ENCODE measurements around the gene ANKRD44.

DNA sequence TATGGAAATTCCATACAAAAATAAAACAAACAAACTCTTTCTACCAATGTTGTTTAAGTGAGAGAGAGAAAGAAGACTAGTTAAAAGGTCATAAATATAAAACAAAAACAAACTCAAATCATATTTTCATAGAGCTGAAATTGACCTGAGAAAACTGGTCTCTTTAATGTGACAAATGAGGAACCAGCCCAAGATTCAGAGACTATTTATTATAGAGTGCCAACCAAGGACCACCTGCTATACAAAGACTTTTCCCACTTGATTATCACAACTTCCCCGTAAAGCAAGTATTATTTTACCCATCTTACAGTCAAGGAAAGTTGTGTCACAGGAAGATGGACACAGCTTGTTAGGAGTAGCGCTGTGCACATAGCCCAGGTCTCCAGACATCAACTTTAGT, 13.3 kb downstream of the ANKRD44 start:
- TF ChIP-seq, protein P1, sequence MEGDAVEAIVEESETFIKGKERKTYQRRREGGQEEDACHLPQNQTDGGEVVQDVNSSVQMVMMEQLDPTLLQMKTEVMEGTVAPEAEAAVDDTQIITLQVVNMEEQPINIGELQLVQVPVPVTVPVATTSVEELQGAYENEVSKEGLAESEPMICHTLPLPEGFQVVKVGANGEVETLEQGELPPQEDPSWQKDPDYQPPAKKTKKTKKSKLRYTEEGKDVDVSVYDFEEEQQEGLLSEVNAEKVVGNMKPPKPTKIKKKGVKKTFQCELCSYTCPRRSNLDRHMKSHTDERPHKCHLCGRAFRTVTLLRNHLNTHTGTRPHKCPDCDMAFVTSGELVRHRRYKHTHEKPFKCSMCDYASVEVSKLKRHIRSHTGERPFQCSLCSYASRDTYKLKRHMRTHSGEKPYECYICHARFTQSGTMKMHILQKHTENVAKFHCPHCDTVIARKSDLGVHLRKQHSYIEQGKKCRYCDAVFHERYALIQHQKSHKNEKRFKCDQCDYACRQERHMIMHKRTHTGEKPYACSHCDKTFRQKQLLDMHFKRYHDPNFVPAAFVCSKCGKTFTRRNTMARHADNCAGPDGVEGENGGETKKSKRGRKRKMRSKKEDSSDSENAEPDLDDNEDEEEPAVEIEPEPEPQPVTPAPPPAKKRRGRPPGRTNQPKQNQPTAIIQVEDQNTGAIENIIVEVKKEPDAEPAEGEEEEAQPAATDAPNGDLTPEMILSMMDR (IDR thresholded peaks at IDR 0.05): no peak
- TF ChIP-seq ZFX (IDR thresholded peaks at IDR 0.05; ENCODE audit: borderline replicate concordance): no peak

Data from 22Rv1 (cell line).